Neural cell (in vitro differentiated cells): ENCODE measurements around the gene QSOX2. TPM values are rescaled to one million over a fixed set of nuclear protein-coding genes. Genes with fewer than 3 reads are reported as not detected.

Experiments
- H2AFZ ChIP-seq: fragments of 200-600, 300-800 bp; sonication (generic), shearing (Covaris generic); 2 replicates; pipeline ENCODE4 v1.6.0; 2014; ENCODE audit warnings: low read depth, mild to moderate bottlenecking, antibody characterized with exemption, low read length, moderate library complexity
- H3F3A ChIP-seq: fragments of 200-600 bp; shearing (Covaris generic); 2 replicates; pipeline ENCODE4 v1.6.1; 2016; ENCODE audit warnings: mild to moderate bottlenecking, moderate library complexity, mixed read lengths, antibody characterized with exemption, low read length; ENCODE audit not compliant: insufficient read depth, poor library complexity, severe bottlenecking
- H3K27ac ChIP-seq: fragments of 200-600, 300-800 bp; sonication (generic), shearing (Covaris generic); 2 replicates; pipeline ENCODE4 v1.5.1; 2014; ENCODE audit warnings: mild to moderate bottlenecking, low read length, moderate library complexity
- H3K27me3 ChIP-seq: fragments of 300-800, 200-600 bp; sonication (generic), shearing (Covaris generic); 2 replicates; pipeline ENCODE4 v1.6.0; 2014; ENCODE audit warnings: mild to moderate bottlenecking, low read depth, low read length, moderate library complexity; ENCODE audit not compliant: insufficient read depth
- H3K36me3 ChIP-seq: fragments of 300-800, 200-600 bp; sonication (generic), shearing (Covaris generic); 2 replicates; pipeline ENCODE4 v1.5.1; 2014; ENCODE audit warnings: mild to moderate bottlenecking, antibody characterized with exemption, low read length, moderate library complexity; ENCODE audit not compliant: insufficient read depth
- H3K4me2 ChIP-seq: fragments of 300-800, 200-600 bp; sonication (generic), shearing (Covaris generic); 2 replicates; pipeline ENCODE4 v1.6.0; 2014; ENCODE audit warnings: mild to moderate bottlenecking, low read length
- H3K4me3 ChIP-seq: fragments of 300-800, 200-600 bp; sonication (generic), shearing (Covaris generic); 2 replicates; pipeline ENCODE4 v1.5.1; 2014; ENCODE audit warnings: mild to moderate bottlenecking, low read length, moderate library complexity
- H3K79me2 ChIP-seq: fragments of 200-600 bp; shearing (Covaris generic); replicated peaks from 2 replicates; pipeline ENCODE4 v1.6.0; 2014; ENCODE audit warnings: mild to moderate bottlenecking, low read length, moderate library complexity; ENCODE audit not compliant: insufficient read depth
- H3K9ac ChIP-seq: fragments of 300-800, 200-600 bp; sonication (generic), shearing (Covaris generic); 2 replicates; pipeline ENCODE4 v1.6.1; 2016; ENCODE audit warnings: mild to moderate bottlenecking, low read length, mixed read lengths
- H3K9me2 ChIP-seq: fragments of 200-600 bp; shearing (Covaris generic); 2 replicates; pipeline ENCODE4 v1.6.1; 2016; ENCODE audit warnings: mild to moderate bottlenecking, low read length, mixed read lengths; ENCODE audit not compliant: insufficient read depth
- H3K9me3 ChIP-seq: fragments of 200-600, 300-800 bp; sonication (generic), shearing (Covaris generic); 2 replicates; pipeline ENCODE4 v1.6.1; 2016; ENCODE audit warnings: mild to moderate bottlenecking, mixed run types, low read length, moderate library complexity, mixed read lengths
- H4K20me1 ChIP-seq: fragments of 200-600 bp; shearing (Covaris generic); 2 replicates; pipeline ENCODE4 v1.6.1; 2016; ENCODE audit warnings: mild to moderate bottlenecking, mixed run types; ENCODE audit not compliant: insufficient read depth
- EP300 ChIP-seq: fragments of 450-650 bp; conservative IDR thresholded peaks from 2 replicates; pipeline ENCODE4 v1.6.1; 2014; ENCODE audit warnings: antibody characterized with exemption, mild to moderate bottlenecking, moderate library complexity; ENCODE audit not compliant: poor library complexity, severe bottlenecking
- EZH2 ChIP-seq: fragments of 200-600, 300-800 bp; shearing (Covaris generic), sonication (generic); IDR thresholded peaks from 2 replicates; pipeline ENCODE4 v1.6.1; 2014; ENCODE audit warnings: antibody characterized with exemption, low read length, borderline replicate concordance, mild to moderate bottlenecking; ENCODE audit not compliant: insufficient read depth, poor library complexity, severe bottlenecking
- MXI1 ChIP-seq: fragments of 450-650 bp; conservative IDR thresholded peaks from 2 replicates; pipeline ENCODE4 v1.6.1; 2014; ENCODE audit warnings: antibody characterized with exemption, mild to moderate bottlenecking; ENCODE audit not compliant: poor library complexity, severe bottlenecking
- POLR2AphosphoS5 ChIP-seq: IDR thresholded peaks from 2 replicates; pipeline ENCODE4 v1.6.1; 2012
- RAD21 ChIP-seq: fragments of 450-650 bp; conservative IDR thresholded peaks from 2 replicates; pipeline ENCODE4 v1.6.1; 2014; ENCODE audit warnings: antibody characterized with exemption, mild to moderate bottlenecking, moderate library complexity
- SMC3 ChIP-seq: fragments of 450-650 bp; conservative IDR thresholded peaks from 2 replicates; pipeline ENCODE4 v1.6.1; 2014; ENCODE audit warnings: antibody characterized with exemption, mild to moderate bottlenecking, moderate library complexity; ENCODE audit not compliant: poor library complexity
- TAF1 ChIP-seq: IDR thresholded peaks from 2 replicates; pipeline ENCODE4 v1.6.1; 2012; ENCODE audit warnings: low read depth
- polyA plus RNA-seq: library from polyadenylated mRNA; depleted of rRNA; stranded (reverse); fragments of >200 nt; gene quantifications from 2 replicates; pipeline ENCODE4 v1.2.3, GENCODE V29; 2014
- TF ChIP-seq, protein P1 (sequence below): fragments of 450-650 bp; IDR thresholded peaks from 2 replicates; pipeline ENCODE4 v1.5.1; 2014; ENCODE audit warnings: antibody characterized with exemption, mild to moderate bottlenecking, moderate library complexity; ENCODE audit not compliant: poor library complexity, severe bottlenecking
- TF ChIP-seq, protein P2 (sequence below): IDR thresholded peaks from 2 replicates; pipeline ENCODE4 v1.6.1; 2012; ENCODE audit warnings: borderline replicate concordance

QSOX2 gene
- polyA plus RNA-seq, 1 donor from 2014 or later = 20.7 TPM

DNA sequence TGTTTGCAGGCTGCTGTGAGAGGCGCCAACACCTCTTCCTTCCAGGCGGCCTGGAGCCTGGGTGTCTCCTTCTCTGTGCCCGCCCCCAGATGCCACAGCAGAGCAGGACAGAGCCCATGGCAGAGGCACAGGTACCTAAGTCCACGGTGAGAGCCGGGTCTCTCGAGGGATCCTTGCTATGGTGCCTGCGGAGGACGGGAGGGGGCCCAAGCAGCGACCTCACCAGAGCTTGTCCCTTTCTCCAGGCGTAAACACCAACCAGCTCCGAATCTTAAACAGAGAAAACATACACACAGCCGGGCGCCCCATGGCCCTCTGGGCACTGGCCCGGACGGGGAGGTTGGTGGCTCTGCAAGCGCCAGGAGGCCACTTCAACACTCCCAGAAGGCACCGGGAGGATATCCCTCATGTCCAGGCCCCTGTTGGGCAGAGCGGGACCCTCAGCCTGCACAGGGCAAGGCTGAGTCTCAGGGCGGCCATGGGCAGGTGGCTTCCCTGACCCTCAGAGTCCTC is 46.5 kb upstream of the QSOX2 start:
- no peak overlapping the region for H3K27ac ChIP-seq
- no peak overlapping the region for H3K4me2 ChIP-seq
- TF ChIP-seq TAF1 = no peak
- TF ChIP-seq RAD21 = no peak
- TF ChIP-seq MXI1 = no peak
- no peaks in the 10 kb centered on the region for H3K36me3 ChIP-seq
- H3K4me3 ChIP-seq = no peak overlapping the region
- no peaks in the 10 kb centered on the region for H3K27me3 ChIP-seq
- no peaks in the 10 kb centered on the region for H3K9me3 ChIP-seq
- H3K79me2 ChIP-seq = no peaks in the 10 kb centered on the region
- H3K9me2 ChIP-seq = no peaks in the 10 kb centered on the region
- no peaks in the 10 kb centered on the region for H3F3A ChIP-seq
- no peak overlapping the region for H3K9ac ChIP-seq
- no peak overlapping the region for H2AFZ ChIP-seq
- H4K20me1 ChIP-seq = no peaks in the 10 kb centered on the region

DNA sequence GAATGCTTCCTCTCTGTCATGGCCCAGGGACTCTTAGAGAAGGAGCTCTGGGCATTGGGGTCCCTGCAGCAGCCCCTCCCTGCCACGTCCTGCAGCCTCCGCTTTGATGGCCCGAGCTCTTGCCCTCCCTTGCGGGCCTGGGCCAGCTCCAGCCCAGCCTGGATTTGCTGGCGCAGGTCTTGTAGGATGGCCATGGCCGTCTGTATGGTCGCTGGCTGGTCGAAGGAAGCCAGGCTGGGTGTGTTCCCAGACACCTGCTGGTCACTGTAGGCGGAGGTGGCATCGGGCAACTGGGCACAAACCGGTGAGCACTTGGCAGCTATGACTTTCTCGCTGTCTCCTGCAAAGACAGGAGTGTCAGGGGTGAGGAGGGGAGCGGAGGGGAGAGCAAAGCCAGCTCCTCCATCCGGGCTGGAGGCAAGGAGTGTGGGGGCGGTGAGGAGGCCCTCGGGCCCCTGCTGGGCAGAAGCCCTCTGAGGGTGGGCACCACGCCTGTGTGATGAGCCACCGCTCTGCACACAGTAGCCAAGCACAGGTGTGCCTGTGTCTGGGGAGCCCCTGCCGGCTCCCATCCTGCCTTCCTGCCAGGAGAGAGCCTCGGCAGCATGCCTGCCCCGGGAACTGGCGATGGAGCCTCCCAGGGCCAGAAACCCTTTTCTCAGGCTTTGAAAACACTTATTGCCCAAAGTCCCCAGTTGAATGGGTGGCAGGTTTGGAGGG is 45.9 kb upstream of the QSOX2 start:
- Histone ChIP-seq H3K79me2 (no peaks in the 10 kb centered on the region), H3K36me3 (no peaks in the 10 kb centered on the region), H2AFZ (no peak overlapping the region), H4K20me1 (no peaks in the 10 kb centered on the region), H3K27me3 (no peaks in the 10 kb centered on the region), H3K9ac (no peak overlapping the region), H3K4me3 (no peak overlapping the region), H3K4me2 (no peak overlapping the region), H3K9me2 (no peaks in the 10 kb centered on the region), H3K9me3 (no peaks in the 10 kb centered on the region), H3F3A (no peaks in the 10 kb centered on the region), H3K27ac (no peak overlapping the region)
- TF ChIP-seq MXI1 (no peak), EZH2 (no peak), SMC3 (no peak), EP300 (no peak), POLR2AphosphoS5 (no peak), RAD21 (no peak), TAF1 (no peak)
- TF ChIP-seq, protein P1, sequence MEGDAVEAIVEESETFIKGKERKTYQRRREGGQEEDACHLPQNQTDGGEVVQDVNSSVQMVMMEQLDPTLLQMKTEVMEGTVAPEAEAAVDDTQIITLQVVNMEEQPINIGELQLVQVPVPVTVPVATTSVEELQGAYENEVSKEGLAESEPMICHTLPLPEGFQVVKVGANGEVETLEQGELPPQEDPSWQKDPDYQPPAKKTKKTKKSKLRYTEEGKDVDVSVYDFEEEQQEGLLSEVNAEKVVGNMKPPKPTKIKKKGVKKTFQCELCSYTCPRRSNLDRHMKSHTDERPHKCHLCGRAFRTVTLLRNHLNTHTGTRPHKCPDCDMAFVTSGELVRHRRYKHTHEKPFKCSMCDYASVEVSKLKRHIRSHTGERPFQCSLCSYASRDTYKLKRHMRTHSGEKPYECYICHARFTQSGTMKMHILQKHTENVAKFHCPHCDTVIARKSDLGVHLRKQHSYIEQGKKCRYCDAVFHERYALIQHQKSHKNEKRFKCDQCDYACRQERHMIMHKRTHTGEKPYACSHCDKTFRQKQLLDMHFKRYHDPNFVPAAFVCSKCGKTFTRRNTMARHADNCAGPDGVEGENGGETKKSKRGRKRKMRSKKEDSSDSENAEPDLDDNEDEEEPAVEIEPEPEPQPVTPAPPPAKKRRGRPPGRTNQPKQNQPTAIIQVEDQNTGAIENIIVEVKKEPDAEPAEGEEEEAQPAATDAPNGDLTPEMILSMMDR = no peak
- TF ChIP-seq, protein P2, sequence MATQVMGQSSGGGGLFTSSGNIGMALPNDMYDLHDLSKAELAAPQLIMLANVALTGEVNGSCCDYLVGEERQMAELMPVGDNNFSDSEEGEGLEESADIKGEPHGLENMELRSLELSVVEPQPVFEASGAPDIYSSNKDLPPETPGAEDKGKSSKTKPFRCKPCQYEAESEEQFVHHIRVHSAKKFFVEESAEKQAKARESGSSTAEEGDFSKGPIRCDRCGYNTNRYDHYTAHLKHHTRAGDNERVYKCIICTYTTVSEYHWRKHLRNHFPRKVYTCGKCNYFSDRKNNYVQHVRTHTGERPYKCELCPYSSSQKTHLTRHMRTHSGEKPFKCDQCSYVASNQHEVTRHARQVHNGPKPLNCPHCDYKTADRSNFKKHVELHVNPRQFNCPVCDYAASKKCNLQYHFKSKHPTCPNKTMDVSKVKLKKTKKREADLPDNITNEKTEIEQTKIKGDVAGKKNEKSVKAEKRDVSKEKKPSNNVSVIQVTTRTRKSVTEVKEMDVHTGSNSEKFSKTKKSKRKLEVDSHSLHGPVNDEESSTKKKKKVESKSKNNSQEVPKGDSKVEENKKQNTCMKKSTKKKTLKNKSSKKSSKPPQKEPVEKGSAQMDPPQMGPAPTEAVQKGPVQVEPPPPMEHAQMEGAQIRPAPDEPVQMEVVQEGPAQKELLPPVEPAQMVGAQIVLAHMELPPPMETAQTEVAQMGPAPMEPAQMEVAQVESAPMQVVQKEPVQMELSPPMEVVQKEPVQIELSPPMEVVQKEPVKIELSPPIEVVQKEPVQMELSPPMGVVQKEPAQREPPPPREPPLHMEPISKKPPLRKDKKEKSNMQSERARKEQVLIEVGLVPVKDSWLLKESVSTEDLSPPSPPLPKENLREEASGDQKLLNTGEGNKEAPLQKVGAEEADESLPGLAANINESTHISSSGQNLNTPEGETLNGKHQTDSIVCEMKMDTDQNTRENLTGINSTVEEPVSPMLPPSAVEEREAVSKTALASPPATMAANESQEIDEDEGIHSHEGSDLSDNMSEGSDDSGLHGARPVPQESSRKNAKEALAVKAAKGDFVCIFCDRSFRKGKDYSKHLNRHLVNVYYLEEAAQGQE = no peak
